Right lobe of liver (tissue), 4 donors: ENCODE results near the gene TMEM151A.

ENCODE experiments used
- CTCF ChIP-seq, 4 donors: fragments of 200-600 bp in 3 of 4; fragments of 450-650 bp in 1 of 4; IDR thresholded peaks; one replicate each; pipeline versions ENCODE4 v1.5.1 to v1.8.0; 2016 to 2022; ENCODE audit warnings: antibody characterized with exemption in 4 of 4, mild to moderate bottlenecking in 2 of 4
- POLR2A ChIP-seq: fragments of 450-650 bp; IDR thresholded peaks from one replicate; pipeline ENCODE4 v1.6.1; 2017; ENCODE audit warnings: antibody characterized with exemption, mild to moderate bottlenecking
- donor health status: DM: no; HTN: no; CAD: no.
- donor health status: DM: no; HTN: no; CAD: no.
- donor health status: DM: no; HTN: yes; CAD: no.

DNA sequence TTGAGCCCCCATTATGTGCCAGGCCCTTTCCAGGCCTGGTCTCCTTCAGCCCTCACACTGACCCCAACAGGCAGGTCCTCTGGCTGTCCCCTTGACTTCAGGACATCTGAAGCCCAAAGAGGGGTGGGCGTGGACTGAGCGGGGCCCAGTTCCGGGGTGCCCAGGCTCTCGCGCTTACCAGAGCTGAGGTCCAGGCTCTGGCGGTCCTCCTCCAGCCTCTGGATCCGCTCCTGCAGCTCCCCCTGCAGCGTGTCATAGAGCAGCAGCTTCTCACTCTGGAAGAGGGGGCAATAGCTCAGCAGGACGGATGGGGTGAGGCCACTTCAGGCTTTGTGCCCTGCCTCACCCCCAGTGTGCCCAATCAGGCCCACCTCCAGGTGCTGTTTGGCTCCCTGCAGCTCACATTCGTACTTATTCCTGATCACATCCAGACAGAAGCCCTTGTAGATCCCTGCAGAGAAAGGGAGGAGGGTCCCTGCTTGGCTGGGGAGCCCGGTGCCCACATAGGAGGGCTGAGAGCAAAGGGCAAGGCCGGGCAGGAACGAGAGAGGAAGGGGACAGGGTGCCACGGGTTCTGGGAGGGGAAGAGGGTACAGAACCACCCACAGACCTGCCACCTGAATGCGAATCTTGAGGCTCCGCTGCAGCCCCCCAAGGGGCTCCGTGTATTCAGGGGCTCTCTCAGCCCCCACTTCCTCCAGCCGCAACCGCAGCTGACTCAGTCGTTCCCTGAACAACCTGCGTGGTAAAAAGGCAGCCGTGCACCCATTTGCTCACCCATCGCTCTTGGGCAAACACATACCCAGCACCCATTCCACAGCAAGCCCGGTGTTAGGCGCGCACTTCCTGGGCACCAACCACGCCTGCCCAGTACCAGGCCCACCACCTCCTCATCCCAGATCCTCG is 49.2 kb downstream of the TMEM151A start:
- TF ChIP-seq CTCF (IDR thresholded peaks at IDR 0.05): no peak
- no peak for TF ChIP-seq POLR2A
